HL-60 (cell line): Measurements from ENCODE around the gene GGTLC1.
A peak's percentile ranks its signal among the peaks of the same experiment; 100 is the strongest.
"Not testable (repeated sequence)": the region's sequence is repeated elsewhere in the genome, so short reads cannot be mapped to it uniquely, and the experiment has no call there.

Source experiments
- DNase-seq, 2 experiments: peaks; one replicate each; pipeline ENCODE4 v3.0.0-alpha.2; 2010 to 2020; ENCODE audit warnings: low read depth in 1 of 2, low spot score in 1 of 2
- H3K27ac ChIP-seq: fragments of 250-450 bp; sonication (Bioruptor Pico); replicated peaks from 2 replicates; pipeline ENCODE4 v1.5.1; 2020; ENCODE audit warnings: mild to moderate bottlenecking, moderate library complexity
- H3K27me3 ChIP-seq: fragments of 250-450 bp; sonication (Bioruptor Pico); 2 replicates; pipeline ENCODE4 v1.5.1; 2021; ENCODE audit warnings: mild to moderate bottlenecking, moderate library complexity; ENCODE audit not compliant: insufficient read depth, poor library complexity, severe bottlenecking
- H3K4me3 ChIP-seq: replicated peaks from 2 replicates; pipeline ENCODE4 v1.5.1; 2011; ENCODE audit warnings: mild to moderate bottlenecking, control low read depth, low read length; ENCODE audit not compliant: insufficient read depth
- CTCF ChIP-seq: IDR thresholded peaks from one replicate; pipeline ENCODE4 v1.5.1; 2011; ENCODE audit warnings: low read length, control low read depth, inconsistent platforms; ENCODE audit not compliant: insufficient read depth
- REST ChIP-seq: IDR thresholded peaks from 2 replicates; pipeline ENCODE4 v1.6.1; 2012; ENCODE audit warnings: low read depth; ENCODE audit not compliant: insufficient replicate concordance
- SPI1 ChIP-seq: IDR thresholded peaks from 2 replicates; pipeline ENCODE4 v1.6.1; 2012; ENCODE audit warnings: low read depth, mild to moderate bottlenecking, borderline replicate concordance

Gene GGTLC1

GRCh38 chr20:23985066-23985789 is 3.4 kb downstream of the GGTLC1 start:
- H3K27me3 ChIP-seq, H3K4me3 ChIP-seq, H3K27ac ChIP-seq, DNase-seq: not testable (repeated sequence)

GRCh38 chr20:23984476-23985023 is 4.0 kb downstream of the GGTLC1 start:
- H3K27me3 ChIP-seq, DNase-seq, H3K4me3 ChIP-seq, H3K27ac ChIP-seq: not testable (repeated sequence)

- not testable (repeated sequence) for H3K27me3 ChIP-seq, DNase-seq, H3K27ac ChIP-seq
These were observed 6.2 kb downstream of the GGTLC1 start for GRCh38 chr20:23982112-23983018.

GRCh38 chr20:23981526-23981925 is 7.1 kb downstream of the GGTLC1 start:
- H3K4me3 ChIP-seq, DNase-seq, H3K27me3 ChIP-seq, H3K27ac ChIP-seq: not testable (repeated sequence)

More at GRCh38 chr20:23982112-23983018, 6.2 kb downstream of the GGTLC1 start:
- H3K4me3 ChIP-seq = not testable (repeated sequence)

GRCh38 chr20:23981014-23981413 is 7.6 kb downstream of the GGTLC1 start:
- not testable (repeated sequence) for H3K27ac ChIP-seq, DNase-seq, H3K4me3 ChIP-seq, H3K27me3 ChIP-seq

- not testable (repeated sequence) for H3K4me3 ChIP-seq, H3K27me3 ChIP-seq, H3K27ac ChIP-seq, DNase-seq
These were observed 8.4 kb downstream of the GGTLC1 start for GRCh38 chr20:23979899-23980811.

GRCh38 chr20:23979380-23979779 is 9.2 kb downstream of the GGTLC1 start:
- H3K4me3 ChIP-seq, H3K27ac ChIP-seq, H3K27me3 ChIP-seq, DNase-seq: not testable (repeated sequence)

GRCh38 chr20:23978457-23978856 is 10.1 kb downstream of the GGTLC1 start:
- not testable (repeated sequence) for H3K27ac ChIP-seq, H3K27me3 ChIP-seq, H3K4me3 ChIP-seq
- TF ChIP-seq SPI1 = peak; percentile 82
- DNase-seq = peak in 1 of 2 experiments; percentile 13

GRCh38 chr20:23974966-23975365 is 13.6 kb downstream of the GGTLC1 start:
- TF ChIP-seq REST (no peak), CTCF (no peak)
- no peak for DNase-seq
- H3K4me3 ChIP-seq = no peak overlapping the region
- no peaks in the 10 kb centered on the region for H3K27me3 ChIP-seq
- no peak overlapping the region for H3K27ac ChIP-seq
